Left hindlimb (tissue), 1 donor: ENCODE data around the gene DRG2.

Source experiments
- DNase-seq: peaks from one replicate; pipeline ENCODE4 v3.0.0-alpha.2; 2018

DRG2 gene

DNA sequence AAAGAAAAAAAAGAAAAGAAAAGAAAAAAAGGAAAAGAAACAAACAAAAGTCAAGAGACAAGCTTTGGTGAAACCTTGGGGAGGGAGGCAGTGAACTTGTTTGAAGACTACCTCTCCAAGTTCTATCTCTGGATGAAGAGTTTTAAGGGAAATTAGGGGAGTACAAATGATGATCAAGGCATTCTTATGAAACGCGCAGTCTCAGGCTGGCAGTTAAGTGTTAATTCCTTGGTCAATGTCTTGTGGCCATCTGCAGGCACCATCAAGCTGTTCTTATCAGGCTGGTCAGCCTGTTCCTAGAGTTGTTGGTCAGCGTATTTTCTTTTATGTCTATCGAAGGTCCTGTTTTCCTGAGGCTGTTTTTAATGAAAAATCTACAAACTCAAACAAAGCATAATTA, 8.2 kb upstream of the DRG2 start:
- DNase-seq: no peak

DNA sequence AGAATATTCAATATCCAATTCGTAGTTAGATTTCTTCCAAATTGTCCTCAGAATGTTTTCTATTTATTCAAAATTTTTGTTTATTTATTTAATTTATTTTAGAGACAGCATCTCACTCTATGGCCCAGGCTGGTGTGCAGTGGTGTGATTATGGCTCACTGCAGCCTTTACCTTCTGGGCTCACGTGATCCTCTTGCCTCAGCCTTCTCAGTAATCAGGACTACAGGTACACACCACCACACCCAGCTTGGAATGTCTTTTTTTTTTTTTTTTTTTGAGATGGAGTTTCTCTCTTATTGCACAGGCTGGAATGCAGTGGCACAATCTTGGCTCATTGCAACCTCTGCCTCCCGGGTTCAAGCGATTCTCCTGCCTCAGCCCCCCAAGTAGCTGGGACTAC, 3.5 kb upstream of the DRG2 start:
- no peak for DNase-seq

DNA sequence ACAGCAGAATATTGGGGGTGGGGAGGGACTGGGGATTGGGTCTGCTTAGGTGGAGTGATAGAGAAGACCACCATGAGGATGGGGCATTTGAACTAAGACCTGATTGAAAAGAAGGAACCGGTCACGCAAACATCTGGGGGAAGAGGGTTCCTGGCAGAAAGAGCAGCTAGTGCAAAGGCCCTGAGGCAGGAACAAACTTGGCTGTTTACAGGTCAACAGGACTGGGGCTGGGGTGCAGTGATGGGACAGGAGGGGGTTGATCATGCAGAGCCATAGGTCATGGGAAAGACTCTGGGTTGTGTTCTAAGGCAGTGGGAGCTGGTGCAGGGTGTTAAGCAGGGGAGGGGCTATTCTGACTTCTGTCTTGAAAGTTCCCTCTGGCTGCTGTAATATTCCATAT, 1.9 kb downstream of the DRG2 start:
- no peak for DNase-seq

DNA sequence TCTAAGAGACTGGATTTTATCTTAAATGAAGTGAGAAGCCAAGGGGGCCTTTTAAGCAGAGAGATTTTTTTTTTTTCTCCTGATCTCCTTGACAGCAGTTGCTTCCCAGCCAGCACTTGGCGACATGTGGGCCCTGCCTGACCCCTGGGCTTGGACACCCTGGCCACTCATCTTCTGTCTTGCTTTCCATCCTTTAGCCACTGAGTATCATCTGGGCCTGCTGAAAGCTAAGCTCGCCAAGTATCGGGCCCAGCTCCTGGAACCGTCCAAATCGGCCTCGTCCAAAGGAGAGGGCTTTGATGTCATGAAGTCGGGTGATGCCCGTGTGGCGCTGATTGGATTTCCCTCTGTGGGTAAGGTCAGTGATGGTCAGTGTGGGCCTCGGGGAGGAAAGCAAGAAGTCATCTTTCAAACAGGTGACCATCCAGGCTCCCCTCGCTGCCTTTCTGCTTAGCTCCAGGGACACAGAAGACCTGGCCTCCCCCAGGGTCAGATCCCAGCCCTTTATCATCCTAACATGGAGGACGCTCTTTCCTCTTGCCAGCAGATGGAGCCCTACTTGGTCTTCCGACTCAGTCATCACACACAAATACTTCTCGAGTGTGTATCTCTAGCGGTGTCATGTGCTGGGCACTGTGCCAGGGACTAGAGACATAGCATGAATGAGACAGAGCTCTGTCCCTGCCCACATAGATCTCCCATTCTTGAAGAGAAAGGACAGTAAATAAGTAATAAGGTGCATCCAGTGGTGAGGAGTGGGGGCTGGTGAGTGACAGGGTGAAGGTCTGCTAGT, 6.1 kb downstream of the DRG2 start:
- DNase-seq: no peak

DNA sequence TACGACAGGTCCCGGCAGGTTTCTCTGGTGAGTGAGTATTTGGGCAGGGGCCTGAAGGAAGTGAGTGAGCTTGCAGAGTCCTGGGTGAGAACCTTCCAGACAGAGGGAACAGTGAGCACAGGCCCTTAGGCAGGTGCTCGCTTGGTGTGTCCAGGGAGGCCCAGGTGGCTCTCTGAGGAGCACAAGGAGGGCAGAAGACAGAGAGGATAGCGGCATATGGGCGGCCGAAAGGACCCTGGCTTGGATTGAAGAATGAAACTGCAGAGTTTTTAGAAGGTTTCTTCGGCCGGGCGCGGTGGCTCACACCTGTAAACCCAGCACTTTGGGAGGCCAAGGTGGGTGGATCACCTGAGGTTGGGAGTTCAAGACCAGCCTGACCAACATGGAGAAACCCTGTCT, 6.7 kb downstream of the DRG2 start:
- no peak for DNase-seq

DNA sequence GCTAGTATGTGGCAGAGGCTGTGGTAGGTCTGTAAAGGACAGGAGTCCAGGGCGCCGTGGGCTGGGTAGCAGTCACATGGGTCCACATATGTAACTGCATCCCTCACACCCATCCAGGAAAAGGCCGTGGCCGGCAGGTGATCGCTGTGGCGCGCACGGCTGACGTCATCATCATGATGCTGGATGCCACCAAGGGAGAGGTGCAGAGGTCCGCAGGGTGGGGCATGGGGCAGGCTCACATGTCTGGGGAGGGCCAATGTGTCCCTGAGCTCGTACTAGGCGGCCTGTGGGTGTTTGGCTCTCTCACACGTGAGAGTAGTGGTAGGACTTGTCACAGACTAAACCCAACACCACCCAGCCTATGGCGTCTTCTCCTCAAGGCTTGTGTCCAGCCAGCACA, 11.8 kb downstream of the DRG2 start:
- DNase-seq: no peak

DNA sequence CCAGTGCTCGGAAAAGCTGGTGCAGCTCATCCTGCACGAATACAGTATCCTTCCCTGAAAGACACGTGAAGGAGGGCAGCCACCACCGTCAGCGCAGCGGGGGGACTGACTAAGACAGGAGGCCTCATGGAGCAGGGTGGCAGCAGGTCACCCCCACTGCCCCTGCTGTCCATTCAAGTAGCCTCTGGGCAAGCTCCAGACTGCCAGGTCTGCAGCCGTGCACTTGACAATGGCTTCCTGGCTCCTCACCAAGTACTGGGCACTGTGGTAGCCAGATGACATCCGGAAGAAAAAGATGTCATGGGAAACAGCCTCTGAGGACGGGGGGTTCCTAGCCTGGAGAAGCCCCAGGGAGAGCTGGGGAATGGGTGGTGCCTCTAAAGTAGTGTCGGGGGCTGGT, 12.9 kb downstream of the DRG2 start:
- no peak for DNase-seq

DNA sequence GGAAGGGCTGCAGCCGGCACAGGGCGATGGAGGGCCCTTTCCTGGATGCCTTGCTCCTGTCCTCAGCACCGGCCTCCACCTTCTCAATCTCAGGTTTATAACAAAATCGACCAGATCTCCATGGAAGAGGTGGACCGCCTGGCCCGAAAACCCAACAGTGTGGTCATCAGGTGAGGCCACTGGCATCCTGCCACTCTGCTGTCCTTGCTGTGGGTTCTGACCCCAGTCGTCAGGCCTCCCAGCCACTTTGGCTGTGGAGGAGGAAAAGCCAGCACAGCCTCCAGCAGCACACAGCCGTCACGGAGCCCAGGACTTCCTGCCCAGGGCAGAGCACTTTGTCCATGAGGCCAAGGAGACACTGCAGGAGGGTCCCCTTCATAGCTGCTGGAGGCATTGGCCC, 14.1 kb downstream of the DRG2 start:
- DNase-seq: no peak

DNA sequence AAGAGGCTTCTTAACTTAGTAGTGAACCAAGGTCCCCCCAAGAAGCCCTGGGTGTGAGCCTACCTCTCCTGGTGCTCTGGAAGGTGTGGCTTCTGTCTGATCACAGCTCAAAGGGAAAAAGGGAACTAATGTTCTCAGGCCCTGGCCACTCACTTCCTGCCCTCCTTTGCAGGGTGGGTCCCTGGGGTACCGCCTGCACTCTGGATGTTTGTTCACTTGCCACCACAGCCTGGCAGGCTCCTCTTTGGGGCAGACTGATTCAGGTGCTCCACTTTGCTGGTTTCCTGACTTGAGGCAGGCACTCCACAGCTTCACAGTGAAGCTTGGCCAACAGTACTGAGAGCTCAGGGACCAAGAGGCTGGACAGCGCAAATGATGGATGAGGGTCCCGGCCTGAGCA, 14.9 kb downstream of the DRG2 start:
- no peak for DNase-seq

DNA sequence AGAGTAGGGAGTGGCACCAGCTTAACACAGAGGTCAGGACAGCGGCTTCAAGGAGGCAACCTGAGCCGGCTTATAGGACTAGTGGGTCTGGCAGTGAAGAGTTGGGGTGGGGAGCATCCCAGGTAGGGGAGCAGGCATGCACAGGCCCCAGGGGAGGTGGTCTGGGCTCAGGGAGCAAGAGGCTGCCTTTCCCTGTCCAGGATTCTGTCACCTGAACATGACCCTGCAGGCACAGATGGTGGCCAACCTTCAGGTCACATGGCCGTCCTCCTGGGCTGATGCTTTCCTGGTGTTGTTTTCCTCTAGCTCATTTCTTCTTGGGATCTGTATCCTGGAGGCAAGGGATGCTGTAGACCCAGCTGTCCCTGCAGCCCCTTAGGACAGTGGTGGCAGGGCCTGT, 17.3 kb downstream of the DRG2 start:
- DNase-seq: no peak

DNA sequence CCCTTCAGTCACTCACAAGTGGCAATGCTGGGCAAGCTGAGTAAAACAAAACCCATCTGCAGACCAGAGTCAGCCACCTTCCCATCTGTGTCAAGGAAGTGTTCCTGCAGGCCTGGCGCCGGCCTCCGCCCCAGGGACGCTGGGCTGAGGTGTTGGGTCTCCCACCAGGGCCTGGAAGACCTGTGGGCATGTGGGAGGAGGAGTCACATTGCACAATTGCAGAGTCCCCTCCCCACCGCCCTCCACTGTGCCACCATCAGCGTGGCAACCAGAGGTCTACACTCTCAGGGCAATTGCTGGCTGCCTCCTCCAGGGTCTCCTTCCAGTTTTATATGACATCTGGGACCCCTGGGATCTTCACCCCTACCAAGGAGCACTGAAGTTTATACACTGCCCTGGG, 17.8 kb downstream of the DRG2 start:
- peak; percentile 12 for DNase-seq

DNA sequence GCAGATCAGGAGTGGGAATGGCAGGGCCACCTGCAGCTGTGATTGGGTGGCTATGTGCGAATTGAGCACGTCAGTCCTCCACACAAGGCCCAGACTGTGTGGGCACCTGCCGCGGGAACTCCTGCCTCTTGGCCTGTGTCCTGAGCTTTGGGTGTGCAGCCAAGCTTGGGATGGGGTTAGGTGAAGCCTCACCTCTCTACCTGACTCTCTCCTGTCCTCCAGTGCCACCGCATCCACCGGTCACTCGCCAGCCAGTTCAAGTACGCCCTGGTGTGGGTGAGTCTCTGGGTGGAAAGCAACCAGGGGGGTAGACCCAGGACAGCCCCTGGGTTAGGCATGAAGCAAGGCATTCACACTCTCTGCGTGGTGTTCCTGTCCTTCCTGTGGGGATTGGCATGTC, 18.5 kb downstream of the DRG2 start:
- no peak for DNase-seq

DNA sequence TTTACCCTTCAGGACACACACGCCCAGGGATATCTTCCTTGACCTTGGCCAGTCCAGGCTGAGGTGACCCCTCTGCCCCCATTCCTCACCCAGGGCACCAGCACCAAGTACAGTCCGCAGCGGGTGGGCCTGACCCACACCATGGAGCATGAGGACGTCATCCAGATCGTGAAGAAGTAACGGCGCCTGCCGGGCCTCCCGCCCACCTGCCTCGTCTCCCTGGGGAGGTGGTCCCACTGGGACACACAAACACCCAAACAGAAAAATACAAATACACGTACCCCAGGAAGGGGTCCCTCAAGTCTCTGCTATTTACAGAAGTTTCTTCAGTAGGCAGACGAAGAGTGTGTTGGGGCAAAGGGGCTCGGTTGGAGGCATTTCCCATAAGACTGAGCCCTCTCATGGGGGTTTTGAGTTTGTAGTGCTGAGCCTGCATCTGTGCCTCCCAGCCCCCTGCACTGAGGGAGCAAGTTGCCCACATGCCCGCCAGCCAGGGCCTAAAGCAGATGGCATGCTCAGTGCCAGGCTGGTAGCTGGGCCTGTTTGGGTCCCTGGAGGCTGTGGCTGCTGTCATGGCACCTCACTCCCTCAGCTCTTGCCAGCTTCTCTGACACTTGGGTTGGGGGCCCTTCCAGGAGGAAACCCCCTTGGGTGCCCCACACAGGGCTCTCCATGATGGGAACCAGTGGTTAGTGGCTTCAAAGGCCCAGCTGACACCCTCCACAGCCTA, 19.5 kb downstream of the DRG2 start:
- no peak for DNase-seq

DNA sequence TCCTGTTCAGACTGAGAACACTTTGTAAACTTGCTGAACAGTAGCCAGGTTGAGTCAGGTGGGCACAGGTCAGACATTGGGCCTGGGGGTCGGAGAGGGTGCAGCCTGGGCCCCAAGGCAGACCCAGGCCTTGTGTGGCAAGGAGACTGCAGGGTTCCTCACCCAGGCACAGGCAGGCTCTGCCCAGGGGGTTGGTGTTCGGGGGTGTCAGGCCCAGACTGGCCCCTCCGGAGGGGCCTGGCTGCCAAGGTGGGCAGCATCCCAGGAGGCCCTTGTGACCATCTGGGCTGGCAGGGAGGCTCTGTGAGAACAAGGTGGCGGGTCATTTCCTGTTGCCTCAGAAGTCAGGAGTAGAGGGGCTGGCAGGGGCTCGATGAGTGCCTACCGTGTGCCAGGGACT, 20.2 kb downstream of the DRG2 start:
- no peak for DNase-seq

DNA sequence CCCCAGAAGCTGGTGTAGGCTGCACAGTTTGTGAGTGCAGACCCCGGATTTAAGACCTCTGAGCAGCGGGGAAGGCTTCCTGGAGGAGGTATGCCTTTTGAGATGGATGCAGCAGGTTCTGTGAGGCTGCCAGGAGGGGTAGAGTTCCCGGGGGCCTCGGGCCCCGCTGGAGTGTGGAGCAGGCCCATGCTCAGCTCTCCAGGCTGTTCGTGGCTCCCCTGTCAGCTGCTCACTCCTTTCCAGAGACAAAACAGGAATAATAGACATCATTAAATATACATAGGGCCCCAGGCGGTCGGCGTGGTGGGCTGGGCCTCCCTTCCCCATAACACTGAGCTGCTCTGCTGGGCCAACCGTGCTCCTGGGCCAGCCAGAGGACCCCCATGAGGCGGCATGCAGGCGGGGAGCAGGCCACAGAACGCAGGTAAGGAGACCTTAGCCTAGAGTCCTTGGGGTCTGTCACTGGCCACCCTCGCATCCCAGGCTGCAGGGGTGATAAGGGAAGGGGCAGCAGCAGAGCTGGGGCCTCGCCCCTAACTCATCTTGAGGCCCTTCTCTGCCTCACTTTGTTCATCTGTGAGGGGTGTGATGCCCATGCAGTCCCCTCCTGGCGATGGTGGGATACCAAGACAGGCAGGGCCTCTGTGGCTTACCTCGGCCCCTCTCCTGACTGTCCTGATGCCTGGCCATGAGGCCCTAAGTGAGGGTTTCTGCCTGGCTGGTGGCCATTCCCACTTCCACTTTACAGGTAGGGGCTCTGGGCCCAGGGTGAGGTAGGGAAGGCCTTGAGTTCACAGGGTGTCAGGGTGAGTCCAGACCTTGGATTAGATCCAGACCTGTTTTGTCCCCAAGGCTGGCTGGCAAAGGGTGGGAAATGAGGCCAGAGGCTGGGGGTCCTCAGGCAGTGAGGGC, 20.9 kb downstream of the DRG2 start, which contains the start of gene MYO15A:
MYO15A (plus strand) TSS at position 356 of the 912 bp plus-strand sequence. CDS start 10,045 bp downstream, outside the sequence.
- DNase-seq: no peak

DNA sequence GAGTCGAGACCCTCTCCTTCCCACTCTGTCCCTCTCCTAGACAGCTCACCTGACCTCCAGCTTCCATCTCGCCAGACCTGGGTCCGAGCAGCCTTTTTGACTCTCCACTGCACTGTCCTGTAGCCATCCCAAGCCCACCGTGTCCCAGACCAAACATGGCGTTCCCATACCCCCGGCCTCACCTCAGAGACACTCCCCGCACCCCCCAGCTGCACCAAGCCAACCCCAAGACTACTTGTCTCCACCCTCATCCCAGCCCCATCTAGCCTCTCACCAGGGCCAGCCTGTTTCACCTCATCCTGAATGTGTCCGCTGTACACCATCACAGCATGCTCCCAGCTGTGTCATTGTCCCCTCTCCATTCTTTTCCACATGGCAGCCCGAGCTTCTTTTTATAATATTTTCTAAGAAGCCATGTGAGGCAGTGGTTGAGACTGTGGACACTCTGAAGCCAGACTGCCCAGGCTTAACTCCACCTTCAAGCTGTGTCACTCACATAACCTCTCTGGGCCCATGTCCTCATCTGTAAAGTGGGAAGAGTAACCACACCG, 22.3 kb downstream of the DRG2 start:
- DNase-seq: no peak

DNA sequence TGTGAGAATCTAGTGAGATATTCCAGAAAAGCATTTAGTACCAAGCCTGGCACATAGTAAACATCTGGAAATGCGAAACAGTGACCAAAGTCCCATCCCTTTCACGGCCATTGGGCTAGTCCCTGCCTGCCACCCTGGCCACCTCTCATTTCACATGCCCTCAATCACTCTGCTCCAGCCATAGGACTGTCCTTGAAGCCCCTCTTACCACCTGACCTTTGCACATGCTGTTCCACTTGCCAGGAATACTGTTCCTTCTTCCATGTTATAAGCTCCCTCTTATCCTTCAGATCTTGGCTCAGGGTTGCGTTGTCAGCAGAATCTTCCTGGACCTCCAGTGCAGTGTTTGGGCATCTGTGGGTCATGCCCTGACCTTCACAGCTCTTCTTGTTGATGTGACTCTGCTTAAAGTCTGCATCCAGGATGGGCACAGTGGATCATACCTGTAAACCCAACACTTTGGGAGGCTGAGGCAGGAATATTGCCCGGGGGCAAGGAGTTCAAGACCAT, 22.9 kb downstream of the DRG2 start:
- no peak for DNase-seq

DNA sequence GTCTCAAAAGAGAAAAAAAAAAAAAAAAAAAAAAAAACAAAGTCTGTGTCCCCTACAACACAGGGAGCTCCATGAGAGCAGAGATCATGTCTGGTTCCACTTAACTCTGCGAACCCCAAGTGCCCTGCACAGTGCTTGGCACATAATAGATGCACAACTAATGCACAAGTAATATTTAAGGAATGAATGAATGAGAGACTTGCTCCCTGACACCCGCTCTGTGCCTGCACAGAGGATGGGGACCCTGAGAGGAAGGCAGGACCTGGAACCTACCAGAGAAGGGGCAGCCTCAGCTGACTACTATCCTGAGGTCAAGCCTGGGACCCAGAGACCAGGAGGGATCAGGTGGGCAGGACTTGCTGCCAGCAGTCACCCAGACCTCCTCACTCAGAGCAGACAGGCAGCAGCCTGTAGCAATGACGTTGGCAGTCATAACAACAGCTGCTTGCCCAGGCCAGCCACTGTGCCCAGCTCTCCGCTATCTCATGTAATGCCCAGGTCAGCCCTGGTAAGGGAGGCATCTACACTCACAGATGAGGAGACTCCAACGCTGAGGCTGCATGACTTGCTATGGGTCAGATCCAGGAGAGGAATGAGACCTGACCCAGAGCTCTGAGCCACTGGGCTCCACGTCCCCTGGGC, 23.7 kb downstream of the DRG2 start:
- DNase-seq: no peak

DNA sequence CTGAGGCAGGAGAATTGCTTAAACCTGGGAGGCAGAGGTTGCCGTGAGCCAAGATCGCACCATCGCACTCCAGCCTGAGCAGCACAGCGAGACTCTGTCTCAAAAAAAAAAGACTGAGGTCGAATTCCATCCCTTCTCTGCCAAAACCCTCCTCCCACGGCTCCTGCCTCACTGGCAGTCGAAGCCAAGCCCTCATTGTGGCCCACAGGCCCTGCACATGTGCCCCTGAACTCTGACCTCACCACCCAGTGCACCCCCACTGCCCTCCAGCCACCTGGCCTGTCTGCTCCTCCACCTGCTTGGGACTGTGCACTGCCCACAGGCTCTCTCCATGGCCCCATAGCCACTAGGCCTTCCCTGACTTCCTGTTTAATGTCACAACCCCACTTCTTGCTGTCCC, 27.8 kb downstream of the DRG2 start:
- no peak for DNase-seq

DNA sequence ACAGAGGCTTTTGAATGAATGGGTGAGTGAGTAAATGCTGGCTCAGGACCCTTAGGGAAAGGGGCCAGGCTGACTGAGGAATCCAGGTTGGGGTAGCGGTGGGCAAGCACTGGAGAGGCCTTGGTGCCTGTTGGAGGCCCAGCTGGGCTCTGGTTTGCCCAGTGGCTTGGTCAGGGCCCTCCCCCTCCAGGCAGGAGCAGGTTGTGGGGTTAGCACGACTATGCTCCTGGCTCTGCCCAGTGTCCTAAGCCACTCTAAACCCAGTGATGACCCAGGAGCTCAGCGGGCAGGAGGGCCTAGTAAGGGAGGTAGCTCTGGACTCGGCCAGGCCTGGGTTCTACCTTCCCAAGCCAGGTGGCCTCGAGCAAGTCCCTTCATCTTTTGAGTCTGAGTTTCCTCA, 28.3 kb downstream of the DRG2 start:
- no peak for DNase-seq

DNA sequence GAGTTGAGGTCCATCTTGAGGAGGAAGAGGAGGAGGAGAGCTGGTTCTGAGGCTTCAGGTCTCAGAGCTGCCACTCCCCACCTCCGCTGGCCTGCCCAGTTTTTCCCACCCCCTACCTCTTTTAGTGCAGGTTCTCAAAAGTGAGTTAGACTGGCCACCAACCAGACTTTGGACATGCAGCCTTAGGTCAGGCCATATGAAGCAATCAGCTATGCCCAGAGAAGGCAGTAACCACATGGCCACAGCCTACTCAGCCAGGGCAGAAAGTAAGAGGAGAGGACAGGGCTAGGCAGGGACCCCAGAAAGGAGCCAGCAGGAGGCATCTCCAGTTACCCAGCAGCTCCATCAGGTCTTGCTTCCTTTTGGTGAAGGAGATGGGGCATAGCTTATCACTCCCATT, 29.8 kb downstream of the DRG2 start:
- no peak for DNase-seq
